PC-3 (cell line): Measurements from ENCODE around the gene ACRV1.

Source experiments
- EZH2 ChIP-seq: fragments of 300-600 bp; sonication (generic); IDR thresholded peaks from one replicate; pipeline ENCODE4 v1.6.1; 2017; ENCODE audit warnings: antibody characterized with exemption, mild to moderate bottlenecking, low read length; ENCODE audit not compliant: unreplicated experiment
- EZH2phosphoT487 ChIP-seq: fragments of 300-600 bp; sonication (generic); IDR thresholded peaks from 2 replicates; pipeline ENCODE4 v1.6.1; 2018; ENCODE audit warnings: mild to moderate bottlenecking, antibody characterized with exemption, low read length, borderline replicate concordance
- TF ChIP-seq, protein P1 (sequence below): fragments of 300-600 bp; sonication (generic); conservative IDR thresholded peaks from 2 replicates; pipeline ENCODE4 v1.5.1; 2017; ENCODE audit warnings: antibody characterized with exemption, low read depth, mild to moderate bottlenecking, low read length

DNA sequence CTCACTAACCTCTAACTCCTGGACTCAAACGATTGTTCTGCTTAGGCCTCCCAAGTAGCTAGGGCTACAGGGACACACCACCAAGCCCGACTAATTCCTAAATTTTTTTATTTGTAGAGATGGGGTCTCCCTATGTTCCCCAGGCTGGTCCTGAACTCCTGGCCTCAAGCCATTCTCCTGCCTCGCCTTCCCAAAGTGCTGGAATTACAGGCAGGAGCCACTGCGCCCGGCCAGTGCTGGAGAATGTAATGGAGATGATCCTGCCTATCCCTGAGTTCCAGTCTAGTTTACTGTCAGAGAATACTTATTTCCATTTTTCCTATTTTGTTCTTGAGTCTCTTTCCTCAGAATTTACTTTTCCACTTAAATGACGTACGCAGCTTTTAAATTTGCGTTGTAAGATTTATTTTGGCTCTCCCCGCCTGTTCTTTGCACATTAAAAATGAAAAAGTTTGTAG lies 55.9 kb downstream of the ACRV1 start, which contains the start of gene CHEK1:
- TF ChIP-seq, protein P1, sequence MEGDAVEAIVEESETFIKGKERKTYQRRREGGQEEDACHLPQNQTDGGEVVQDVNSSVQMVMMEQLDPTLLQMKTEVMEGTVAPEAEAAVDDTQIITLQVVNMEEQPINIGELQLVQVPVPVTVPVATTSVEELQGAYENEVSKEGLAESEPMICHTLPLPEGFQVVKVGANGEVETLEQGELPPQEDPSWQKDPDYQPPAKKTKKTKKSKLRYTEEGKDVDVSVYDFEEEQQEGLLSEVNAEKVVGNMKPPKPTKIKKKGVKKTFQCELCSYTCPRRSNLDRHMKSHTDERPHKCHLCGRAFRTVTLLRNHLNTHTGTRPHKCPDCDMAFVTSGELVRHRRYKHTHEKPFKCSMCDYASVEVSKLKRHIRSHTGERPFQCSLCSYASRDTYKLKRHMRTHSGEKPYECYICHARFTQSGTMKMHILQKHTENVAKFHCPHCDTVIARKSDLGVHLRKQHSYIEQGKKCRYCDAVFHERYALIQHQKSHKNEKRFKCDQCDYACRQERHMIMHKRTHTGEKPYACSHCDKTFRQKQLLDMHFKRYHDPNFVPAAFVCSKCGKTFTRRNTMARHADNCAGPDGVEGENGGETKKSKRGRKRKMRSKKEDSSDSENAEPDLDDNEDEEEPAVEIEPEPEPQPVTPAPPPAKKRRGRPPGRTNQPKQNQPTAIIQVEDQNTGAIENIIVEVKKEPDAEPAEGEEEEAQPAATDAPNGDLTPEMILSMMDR: no peak
- no peak for TF ChIP-seq EZH2phosphoT487
- TF ChIP-seq EZH2: no peak
